A549 (cell line): ENCODE measurements around the gene MRPL19. TPM values are rescaled to one million over a fixed set of nuclear protein-coding genes. Genes with fewer than 3 reads are reported as not detected.

Source experiments
- ATAC-seq, 2 experiments: fragments of 200-7000 bp in 1 of 2; fragments of >200 bp in 1 of 2; cut with Nextera tagmentation in 1 of 2; cut with Tn5 transposase in 1 of 2; 3 replicates each; pipeline versions ENCODE4 v1.8.0 to v1.9.1; 2018 to 2020; ENCODE audit warnings: mild to moderate bottlenecking in 1 of 2, moderate library complexity in 1 of 2
- CTCF ChIA-PET: fragments of 300-600 bp; sonication (Branson Sonifier 250); formaldehyde crosslinking; extraction: SDS; loops from one replicate; lab custom pipeline; 2021; ENCODE audit warnings: antibody characterized with exemption, inconsistent platforms; lab: Yijun Ruan, JAX
- POLR2A ChIA-PET: fragments of 350-600 bp; formaldehyde crosslinking; extraction: SDS; loops from one replicate; lab custom pipeline; 2021; ENCODE audit warnings: antibody characterized with exemption, inconsistent platforms; lab: Yijun Ruan, JAX
- DNase-seq, 2 experiments: peaks; one replicate each; pipeline versions ENCODE4 v3.0.0 to v3.0.0-alpha.2; 2011 to 2016; ENCODE audit warnings: low read depth in 1 of 2, low spot score in 1 of 2
- FAIRE-seq: peaks from 2 replicates; lab custom pipeline; 2011; peaks lifted over from hg19 to GRCh38; lab: Jason Lieb, UNC
- H3K27ac ChIP-seq, 2 experiments: fragments of >200 bp; sonication (Bioruptor Twin); formaldehyde crosslinking; 3 replicates each; pipeline ENCODE4 v1.5.1; 2016 to 2017
- H3K4me1 ChIP-seq: fragments of >200 bp; sonication (Bioruptor Twin); formaldehyde crosslinking; 3 replicates; pipeline ENCODE4 v1.6.1; 2016
- H3K4me2 ChIP-seq: fragments of >200 bp; sonication (Bioruptor Twin); formaldehyde crosslinking; 3 replicates; pipeline ENCODE4 v1.6.1; 2016
- H3K4me3 ChIP-seq: fragments of >200 bp; sonication (Bioruptor Twin); formaldehyde crosslinking; 3 replicates; pipeline ENCODE4 v1.5.1; 2016
- H3K9me3 ChIP-seq: fragments of >200 bp; sonication (Bioruptor Twin); formaldehyde crosslinking; 3 replicates; pipeline ENCODE4 v1.6.1; 2016
- BHLHE40 ChIP-seq: IDR thresholded peaks from 2 replicates; pipeline ENCODE4 v1.6.1; 2012; ENCODE audit warnings: low read depth, low read length, inconsistent platforms
- CBX2 ChIP-seq: fragments of 200-600 bp; sonication (generic); IDR thresholded peaks from 2 replicates; pipeline ENCODE4 v1.6.1; 2016; ENCODE audit warnings: low read depth, mild to moderate bottlenecking, borderline replicate concordance
- MAZ ChIP-seq: fragments of 150-350 bp; IDR thresholded peaks from 2 replicates; pipeline ENCODE4 v1.6.1; 2014; ENCODE audit warnings: antibody characterized with exemption, low read depth, low read length, borderline replicate concordance
- PHF8 ChIP-seq: fragments of 200-600 bp; sonication (generic); IDR thresholded peaks from 2 replicates; pipeline ENCODE4 v1.6.1; 2016; ENCODE audit warnings: low read depth, mild to moderate bottlenecking, antibody characterized with exemption, moderate library complexity, borderline replicate concordance
- POLR2AphosphoS2 ChIP-seq: conservative IDR thresholded peaks from 2 replicates; pipeline ENCODE4 v1.6.1; 2012; ENCODE audit warnings: low read length, improper control_type of control experiment, inconsistent platforms
- RAD21 ChIP-seq, 2 experiments: fragments of >200 bp in 1 of 2; sonication (Bioruptor Twin) in 1 of 2; formaldehyde crosslinking in 1 of 2; IDR thresholded peaks in 1 of 2; conservative IDR thresholded peaks in 1 of 2; 2 replicates in 1 of 2; 3 replicates in 1 of 2; pipeline ENCODE4 v1.6.1; 2012 to 2018; ENCODE audit warnings: inconsistent platforms in 1 of 2
- RFX5 ChIP-seq: fragments of 450-650 bp; IDR thresholded peaks from 2 replicates; pipeline ENCODE4 v1.7.1; 2014; ENCODE audit warnings: antibody characterized with exemption, mild to moderate bottlenecking, moderate library complexity
- SMC3 ChIP-seq: fragments of >200 bp; sonication (Bioruptor Twin); formaldehyde crosslinking; IDR thresholded peaks from 3 replicates; pipeline ENCODE4 v1.6.1; 2018; ENCODE audit warnings: inconsistent platforms
- ZC3H11A ChIP-seq: fragments of 450-650 bp; IDR thresholded peaks from 2 replicates; pipeline ENCODE4 v1.6.1; 2014; ENCODE audit warnings: antibody characterized with exemption, mild to moderate bottlenecking
- ZFP36 ChIP-seq: fragments of 450-650 bp; IDR thresholded peaks from 2 replicates; pipeline ENCODE4 v1.6.1; 2014; ENCODE audit warnings: borderline replicate concordance; ENCODE audit not compliant: partially characterized antibody
- WGBS: methylation state at CpG from one replicate; pipeline ENCODE4 v1.1.6; 2017; ENCODE audit errors: missing lambda C conversion rate; 5-methylcytosine and 5-hydroxymethylcytosine counted together
- polyA plus RNA-seq, 4 experiments: library from polyadenylated mRNA; depleted of rRNA in 3 of 4; stranded (reverse); fragments of >200 nt; fragmentation: RNase III in 1 of 4; extraction: RNeasy Plus Mini Kit Qiagen cat#74134 plus additional on column Dnase treatment in 1 of 4; gene quantifications; 2 replicates in 3 of 4; 3 replicates in 1 of 4; pipeline ENCODE4 v1.2.3, GENCODE V29; 2011 to 2017
- TF ChIP-seq, protein P1 (sequence below): fragments of >200 bp; sonication (Bioruptor Twin); formaldehyde crosslinking; IDR thresholded peaks from 3 replicates; pipeline ENCODE4 v1.5.1; 2016
- TF ChIP-seq, protein P2 (sequence below): IDR thresholded peaks from 2 replicates; pipeline ENCODE4 v1.6.1; 2012; ENCODE audit warnings: low read depth, borderline replicate concordance

The MRPL19 gene
- polyA plus RNA-seq, 2 of the 4 experiments (the other 2 are of a cell fraction), result 70.5 to 147 TPM

DNA sequence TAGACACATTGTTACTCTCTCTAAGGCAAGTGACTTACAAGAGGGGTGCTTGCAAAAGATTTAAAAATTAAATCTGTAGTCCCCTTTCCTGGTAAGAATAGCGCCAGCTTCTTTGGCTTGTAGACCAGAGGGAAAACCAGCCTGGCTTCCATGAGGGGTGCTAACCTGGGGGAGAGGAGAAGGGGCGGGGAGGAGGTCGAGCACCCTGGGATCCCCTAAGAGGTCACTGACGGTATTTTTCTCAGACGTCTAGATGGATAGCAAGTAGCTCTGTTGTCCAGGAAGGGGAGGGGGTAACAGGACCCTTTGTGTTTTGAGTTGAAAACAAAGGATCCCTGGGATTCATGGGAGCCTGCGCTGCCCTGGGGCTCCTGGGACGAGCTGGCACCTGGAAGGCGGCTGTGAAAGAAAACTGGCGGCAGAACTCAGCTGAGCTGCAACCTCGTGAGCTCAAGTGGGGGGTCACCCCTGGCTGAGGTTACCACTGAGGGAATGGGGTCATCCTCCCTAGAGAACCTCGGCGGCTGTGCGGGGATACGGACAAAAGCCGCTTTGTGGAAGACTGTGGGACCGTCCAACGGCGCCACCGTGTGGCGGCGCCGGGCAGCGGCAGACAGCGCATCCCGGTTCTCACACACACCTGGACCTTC is 37.8 kb upstream of the MRPL19 start:
- FAIRE-seq (no peak), DNase-seq (peak; percentile 53 to 78), ATAC-seq (peak; percentile 79 to 92)
- no peak for TF ChIP-seq ZFP36
- TF ChIP-seq, protein P1, sequence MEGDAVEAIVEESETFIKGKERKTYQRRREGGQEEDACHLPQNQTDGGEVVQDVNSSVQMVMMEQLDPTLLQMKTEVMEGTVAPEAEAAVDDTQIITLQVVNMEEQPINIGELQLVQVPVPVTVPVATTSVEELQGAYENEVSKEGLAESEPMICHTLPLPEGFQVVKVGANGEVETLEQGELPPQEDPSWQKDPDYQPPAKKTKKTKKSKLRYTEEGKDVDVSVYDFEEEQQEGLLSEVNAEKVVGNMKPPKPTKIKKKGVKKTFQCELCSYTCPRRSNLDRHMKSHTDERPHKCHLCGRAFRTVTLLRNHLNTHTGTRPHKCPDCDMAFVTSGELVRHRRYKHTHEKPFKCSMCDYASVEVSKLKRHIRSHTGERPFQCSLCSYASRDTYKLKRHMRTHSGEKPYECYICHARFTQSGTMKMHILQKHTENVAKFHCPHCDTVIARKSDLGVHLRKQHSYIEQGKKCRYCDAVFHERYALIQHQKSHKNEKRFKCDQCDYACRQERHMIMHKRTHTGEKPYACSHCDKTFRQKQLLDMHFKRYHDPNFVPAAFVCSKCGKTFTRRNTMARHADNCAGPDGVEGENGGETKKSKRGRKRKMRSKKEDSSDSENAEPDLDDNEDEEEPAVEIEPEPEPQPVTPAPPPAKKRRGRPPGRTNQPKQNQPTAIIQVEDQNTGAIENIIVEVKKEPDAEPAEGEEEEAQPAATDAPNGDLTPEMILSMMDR, result peak; percentile 98
- TF ChIP-seq ZC3H11A, result no peak
- TF ChIP-seq CBX2, result no peak
- TF ChIP-seq MAZ, result no peak
- TF ChIP-seq POLR2AphosphoS2, result no peak
- no peak for TF ChIP-seq RFX5
- TF ChIP-seq SMC3, result peak; percentile 98
- TF ChIP-seq RAD21 (conservative IDR thresholded peaks at IDR 0.05 in 1 of 2, IDR thresholded peaks at IDR 0.05 in 1 of 2), result peak; percentile 87 to 97
- no peak for TF ChIP-seq BHLHE40
- no peak for TF ChIP-seq PHF8
- TF ChIP-seq, protein P2, sequence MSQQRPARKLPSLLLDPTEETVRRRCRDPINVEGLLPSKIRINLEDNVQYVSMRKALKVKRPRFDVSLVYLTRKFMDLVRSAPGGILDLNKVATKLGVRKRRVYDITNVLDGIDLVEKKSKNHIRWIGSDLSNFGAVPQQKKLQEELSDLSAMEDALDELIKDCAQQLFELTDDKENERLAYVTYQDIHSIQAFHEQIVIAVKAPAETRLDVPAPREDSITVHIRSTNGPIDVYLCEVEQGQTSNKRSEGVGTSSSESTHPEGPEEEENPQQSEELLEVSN, result no peak
- WGBS, result 15% methylated on average over 24 of the region's 25 CpGs
- H3K4me3 ChIP-seq, result peak overlapping the region; percentile 36
- H3K4me2 ChIP-seq, result peak overlapping the region; percentile 87
- ChIA-PET CTCF (interaction anchor here (0.6 to 3.6 kb wide), 68 partner anchors 8 to 918 kb away, joined by 3 to 139 read pairs (median 6); partner anchors contain the start of genes EVA1A and TACR1), POLR2A (interaction anchor here (1.3 kb wide), 1 partner anchor 690 kb away, joined by 4 read pairs; no protein-coding TSS in a partner anchor)
- H3K4me1 ChIP-seq, result peaks cover 37% of the 10 kb centered on the region
- H3K9me3 ChIP-seq, result no peaks in the 10 kb centered on the region
- peak overlapping the region; percentile 49 to 76; a peak in 4 of 6 replicates for H3K27ac ChIP-seq

DNA sequence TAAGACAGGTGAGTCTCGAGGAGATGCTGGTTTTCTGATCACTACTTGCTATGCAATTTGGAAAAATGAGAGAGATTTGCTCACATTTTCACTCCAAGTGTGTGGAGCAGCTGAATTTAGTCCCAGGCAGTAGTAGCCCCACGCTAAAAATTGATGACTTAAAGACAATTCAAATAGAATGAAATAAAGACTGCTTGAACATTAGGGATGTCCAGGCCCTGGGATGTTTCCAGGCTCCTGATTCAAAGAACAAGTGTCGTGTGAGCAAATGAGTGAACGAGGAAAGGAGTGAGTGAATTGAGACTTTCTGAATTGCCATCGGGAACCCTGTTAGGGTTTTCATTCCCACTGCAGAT is 37.3 kb upstream of the MRPL19 start:
- ATAC-seq (no peak), DNase-seq (no peak), FAIRE-seq (no peak)
- Histone ChIP-seq H3K4me1 (peaks cover 32% of the 10 kb centered on the region), H3K4me3 (no peak overlapping the region), H3K4me2 (peak overlapping the region; percentile 87; the same call in 1 of the 3 replicates), H3K27ac (no peak overlapping the region), H3K9me3 (no peaks in the 10 kb centered on the region)
- TF ChIP-seq MAZ, result no peak
- TF ChIP-seq, protein P1, result 0 out of 3 replicates have a peak, but pooled peaks have one; percentile 5
- POLR2A ChIA-PET, result interaction anchor here (1.3 kb wide), 1 partner anchor 691 kb away, joined by 4 read pairs; no protein-coding TSS in a partner anchor
- WGBS, result 12% methylated on average over 5 of the region's 5 CpGs
- CTCF ChIA-PET, result interaction anchor here (0.6 to 3.6 kb wide), 53 partner anchors 8 to 918 kb away, joined by 3 to 139 read pairs (median 8); partner anchors contain the start of genes EVA1A and TACR1

DNA sequence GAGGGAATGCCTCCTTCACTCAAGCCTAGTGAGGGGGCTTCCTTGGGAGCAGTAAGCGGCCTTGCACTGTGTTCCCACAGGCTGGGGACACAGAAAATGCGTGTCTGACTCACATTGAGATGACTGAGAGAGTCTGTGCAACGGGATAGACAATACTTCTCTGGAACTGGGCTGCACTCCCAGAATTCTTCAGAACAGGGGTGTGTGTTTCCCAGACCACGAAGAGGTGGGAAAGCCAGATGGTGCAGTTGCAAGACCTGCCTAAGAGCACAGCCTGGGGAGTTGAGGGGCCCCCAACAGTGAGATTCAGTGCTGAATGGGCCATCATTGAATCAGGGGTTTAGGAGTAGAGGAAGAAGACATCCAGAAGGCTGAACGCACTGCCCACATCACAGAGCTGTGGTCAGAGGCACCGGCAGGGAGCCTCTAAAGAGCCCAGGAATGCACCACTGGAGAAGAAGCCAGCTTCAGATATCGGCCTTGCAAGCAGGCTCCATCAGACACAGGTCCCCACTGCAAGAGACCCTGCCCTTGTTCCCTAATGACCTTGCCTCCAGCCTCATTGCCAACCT is 36.6 kb upstream of the MRPL19 start:
- no peak for FAIRE-seq
- Histone ChIP-seq H3K9me3 (no peaks in the 10 kb centered on the region), H3K4me2 (no peak overlapping the region), H3K4me3 (no peak overlapping the region), H3K4me1 (peaks cover 26% of the 10 kb centered on the region), H3K27ac (no peak overlapping the region)
- ChIA-PET CTCF (interaction anchor here (0.5 to 3.6 kb wide), 44 partner anchors 9 to 701 kb away, joined by 3 to 139 read pairs (median 8); partner anchors contain the start of genes EVA1A and TACR1), POLR2A (no interaction called here)
- DNase-seq, result no peak
- WGBS, result 10% methylated on average over 7 of the region's 7 CpGs
- no peak for TF ChIP-seq POLR2AphosphoS2
- ATAC-seq, result no peak; a peak in 1 of 6 replicates
